HG02588 (cell line): ENCODE results near the gene RBM47.
"Not testable (repeated sequence)": the region's sequence is repeated elsewhere in the genome, so short reads cannot be mapped to it uniquely, and the experiment has no call there.

Source experiments
- ATAC-seq: cut with Tn5 transposase; IDR thresholded peaks from one replicate; pipeline ENCODE4 v1.9.1; 2021; ENCODE audit warnings: mild to moderate bottlenecking, moderate library complexity; ENCODE audit not compliant: unreplicated experiment

The RBM47 gene

GRCh38 chr4:40564815-40565483 is 64.7 kb downstream of the RBM47 start:
- no peak for ATAC-seq

- no peak for ATAC-seq
Measured at GRCh38 chr4:40564004-40564403, 65.7 kb downstream of the RBM47 start.

GRCh38 chr4:40563401-40563800 is 66.3 kb downstream of the RBM47 start:
- no peak for ATAC-seq

- ATAC-seq = no peak
Measured at GRCh38 chr4:40562681-40563080, 67.0 kb downstream of the RBM47 start.

GRCh38 chr4:40562208-40562607 is 67.5 kb downstream of the RBM47 start:
- ATAC-seq = no peak

- ATAC-seq = not testable (repeated sequence)
Measured at GRCh38 chr4:40561543-40562177, 68.0 kb downstream of the RBM47 start.

- peak; percentile 60 for ATAC-seq
Measured at GRCh38 chr4:40559585-40560465, 69.8 kb downstream of the RBM47 start.

GRCh38 chr4:40557736-40558135 is 71.9 kb downstream of the RBM47 start:
- ATAC-seq = no peak

GRCh38 chr4:40555176-40555900 is 74.3 kb downstream of the RBM47 start:
- no peak for ATAC-seq

GRCh38 chr4:40554641-40555040 is 75.0 kb downstream of the RBM47 start:
- ATAC-seq = not testable (repeated sequence)

GRCh38 chr4:40553995-40554394 is 75.7 kb downstream of the RBM47 start:
- no peak for ATAC-seq

GRCh38 chr4:40552536-40552935 is 77.1 kb downstream of the RBM47 start:
- ATAC-seq = no peak

- ATAC-seq = not testable (repeated sequence)
Measured at GRCh38 chr4:40551568-40552136, 78.0 kb downstream of the RBM47 start.

GRCh38 chr4:40550948-40551462 is 78.7 kb downstream of the RBM47 start:
- peak; percentile 52 for ATAC-seq

- ATAC-seq = no peak
Measured at GRCh38 chr4:40550196-40550595, 79.5 kb downstream of the RBM47 start.

- ATAC-seq = no peak
Measured at GRCh38 chr4:40548256-40548655, 81.4 kb downstream of the RBM47 start.

- no peak for ATAC-seq
Measured at GRCh38 chr4:40547789-40548132, 81.9 kb downstream of the RBM47 start.

- no peak for ATAC-seq
Measured at GRCh38 chr4:40546969-40547788, 82.5 kb downstream of the RBM47 start.

- no peak for ATAC-seq
Measured at GRCh38 chr4:40546506-40546905, 83.2 kb downstream of the RBM47 start.

GRCh38 chr4:40545487-40545886 is 84.2 kb downstream of the RBM47 start:
- not testable (repeated sequence) for ATAC-seq
